Stomach smooth muscle (tissue), 2 donors: ENCODE measurements around the gene KLK11.
"Not testable (repeated sequence)": the region's sequence is repeated elsewhere in the genome, so short reads cannot be mapped to it uniquely, and the experiment has no call there.

ENCODE experiments used
- H3K27ac ChIP-seq: one replicate; pipeline ENCODE4 v1.7.0; 2013; ENCODE audit warnings: mild to moderate bottlenecking, low read length, inconsistent platforms
- H3K27me3 ChIP-seq, 2 donors: one replicate each; pipeline ENCODE4 v1.7.0; 2013; ENCODE audit warnings: low read length in 2 of 2; ENCODE audit not compliant: insufficient read depth in 2 of 2, control insufficient read depth in 1 of 2
- H3K36me3 ChIP-seq, 2 donors: one replicate each; pipeline ENCODE4 v1.7.0; 2013; ENCODE audit warnings: low read length in 2 of 2; ENCODE audit not compliant: control insufficient read depth in 2 of 2, insufficient read depth in 2 of 2
- H3K4me1 ChIP-seq: one replicate; pipeline ENCODE4 v1.7.0; 2013; ENCODE audit warnings: low read length; ENCODE audit not compliant: control insufficient read depth, insufficient read depth
- H3K4me3 ChIP-seq, 2 donors: one replicate each; pipeline ENCODE4 v1.7.0; 2013; ENCODE audit warnings: low read length in 2 of 2
- H3K9ac ChIP-seq, 2 donors: one replicate each; pipeline ENCODE4 v1.7.0; 2013; ENCODE audit warnings: low read length in 2 of 2, mild to moderate bottlenecking in 1 of 2
- H3K9me3 ChIP-seq, 2 donors: one replicate each; pipeline ENCODE4 v1.7.0; 2013; ENCODE audit warnings: low read length in 2 of 2; ENCODE audit not compliant: control insufficient read depth in 2 of 2
- donor health status: healthy.
- donor health status: Pancreatic carcinoma.

The KLK11 gene

DNA sequence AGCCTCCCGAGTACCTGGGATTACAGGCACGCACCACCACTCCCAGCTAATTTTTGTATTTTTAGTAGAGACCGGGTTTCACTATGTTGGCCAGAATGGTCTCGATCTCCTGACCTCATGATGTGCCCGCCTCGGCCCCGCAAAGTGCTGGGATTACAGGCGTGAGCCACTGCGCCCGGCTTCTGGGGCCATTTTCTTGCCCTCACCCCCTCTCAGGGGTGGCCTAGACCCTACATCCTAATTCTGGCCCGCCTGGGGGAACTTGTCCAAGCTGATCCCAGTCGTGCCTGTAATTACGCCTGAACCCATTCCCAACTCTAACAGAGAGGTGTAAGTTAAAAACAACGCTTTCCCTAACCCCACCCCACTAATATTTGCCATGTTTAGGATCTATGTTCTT is 42.0 kb downstream of the KLK11 start:
- H3K27ac ChIP-seq, H3K36me3 ChIP-seq, H3K9me3 ChIP-seq, H3K9ac ChIP-seq, H3K4me3 ChIP-seq, H3K4me1 ChIP-seq: not testable (repeated sequence)
- H3K27me3 ChIP-seq: peaks cover 11 to 14% of the 10 kb centered on the region in 2 donors

DNA sequence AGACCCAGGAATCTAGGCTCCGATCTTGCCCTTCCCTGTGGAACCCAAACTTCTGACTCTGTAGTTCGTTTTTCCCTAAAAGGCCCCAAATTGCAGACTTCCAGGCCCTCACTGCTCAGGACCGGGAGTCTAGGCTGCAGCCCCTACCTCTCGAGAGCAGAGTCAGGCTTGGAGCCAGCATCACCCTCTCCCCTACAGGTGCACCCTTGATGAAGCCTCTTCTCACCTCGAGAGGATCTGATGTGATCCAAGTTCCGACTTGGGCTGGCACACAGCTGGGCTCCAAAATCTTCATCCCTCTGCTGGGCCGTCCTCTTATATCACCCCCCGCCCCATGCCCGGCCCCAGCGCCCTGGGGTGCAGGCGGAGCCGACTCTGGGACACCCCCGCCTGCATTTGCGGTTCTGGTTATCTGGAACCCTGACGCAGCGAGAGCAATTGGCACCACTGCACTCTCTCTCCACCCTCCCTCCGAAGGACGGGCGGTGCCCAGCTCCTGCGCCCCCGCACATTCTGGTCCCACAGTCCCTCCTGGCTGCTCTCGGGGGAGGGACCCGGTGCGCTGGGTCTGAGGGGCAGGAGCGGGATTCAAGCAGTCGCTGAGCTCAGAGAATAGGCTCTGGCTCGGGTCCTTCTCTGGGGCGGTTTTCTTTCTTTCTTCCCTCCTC is 42.7 kb downstream of the KLK11 start, which contains the start of gene KLK7:
Gene KLK7 (minus strand): TSS at position 293 of the 668 bp plus-strand sequence. CDS start 1,518 bp downstream, outside the sequence.
- Histone ChIP-seq H3K4me1 (no peaks in the 10 kb centered on the region), H3K36me3 (no peaks in the 10 kb centered on the region), H3K27me3 (peaks cover 11 to 17% of the 10 kb centered on the region in 2 donors), H3K9me3 (peaks cover 0 to 4% of the 10 kb centered on the region in 2 donors), H3K4me3 (no peak within 1 kb of the TSS), H3K27ac (no peak within 1 kb of the TSS), H3K9ac (no peak within 1 kb of the TSS)

DNA sequence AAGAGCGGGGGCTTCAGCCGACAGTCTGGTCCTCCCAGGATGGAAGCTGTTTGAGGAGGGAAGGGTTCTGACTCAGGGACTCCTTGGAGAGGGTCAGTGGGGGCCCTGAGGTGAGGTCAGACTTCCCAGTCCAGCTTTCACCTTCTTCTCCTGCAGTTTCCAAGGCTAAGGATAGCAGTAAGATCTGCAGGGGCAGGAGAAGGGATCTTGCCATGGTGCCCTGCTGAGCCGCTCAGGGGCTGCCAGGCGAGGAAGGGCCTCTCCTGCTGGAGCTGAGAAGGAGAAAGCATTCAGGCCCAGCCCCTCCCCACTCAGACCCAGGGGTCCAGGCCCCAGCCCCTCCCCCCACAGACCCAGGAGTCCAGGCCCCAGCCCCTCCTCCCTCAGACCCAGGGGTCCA is 44.2 kb downstream of the KLK11 start:
- Histone ChIP-seq H3K4me3 (no peak overlapping the region), H3K27me3 (peaks cover 12 to 25% of the 10 kb centered on the region in 2 donors), H3K9ac (no peak overlapping the region), H3K36me3 (no peaks in the 10 kb centered on the region), H3K27ac (no peak overlapping the region), H3K4me1 (no peaks in the 10 kb centered on the region), H3K9me3 (peaks cover 0 to under 1% of the 10 kb centered on the region in 2 donors)

DNA sequence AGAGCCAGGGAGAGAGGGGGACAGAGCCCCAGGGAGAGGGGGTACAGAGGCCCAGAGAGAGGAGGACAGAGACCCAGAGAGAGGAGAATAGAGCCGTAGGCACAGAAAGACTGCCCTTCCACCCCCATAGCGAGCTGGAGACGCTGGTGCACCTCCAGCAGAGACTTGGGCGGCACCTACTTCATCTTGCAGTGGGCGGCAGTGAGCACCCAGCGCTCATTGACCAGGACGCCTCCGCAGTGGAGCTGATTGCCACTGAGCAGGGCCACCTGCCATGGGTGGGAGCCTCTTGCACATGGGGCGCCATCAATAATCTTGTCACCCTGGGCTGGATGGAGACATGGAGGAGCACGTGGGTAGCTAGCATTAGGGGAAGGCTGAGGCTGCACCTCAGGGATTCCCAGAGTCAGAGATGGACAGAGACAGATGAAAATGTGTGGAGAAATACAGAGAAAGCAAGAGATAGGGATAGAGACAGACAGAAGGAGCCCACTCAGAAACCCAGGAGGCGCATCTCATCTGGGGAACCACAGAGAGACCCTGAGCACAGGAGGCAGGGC is 44.7 kb downstream of the KLK11 start:
- H3K27me3 ChIP-seq: peaks cover 11 to 25% of the 10 kb centered on the region in 2 donors
- H3K9me3 ChIP-seq: no peaks in the 10 kb centered on the region
- no peaks in the 10 kb centered on the region for H3K36me3 ChIP-seq
- H3K9ac ChIP-seq: no peak overlapping the region
- H3K4me1 ChIP-seq: no peaks in the 10 kb centered on the region
- H3K4me3 ChIP-seq: no peak overlapping the region
- no peak overlapping the region for H3K27ac ChIP-seq

DNA sequence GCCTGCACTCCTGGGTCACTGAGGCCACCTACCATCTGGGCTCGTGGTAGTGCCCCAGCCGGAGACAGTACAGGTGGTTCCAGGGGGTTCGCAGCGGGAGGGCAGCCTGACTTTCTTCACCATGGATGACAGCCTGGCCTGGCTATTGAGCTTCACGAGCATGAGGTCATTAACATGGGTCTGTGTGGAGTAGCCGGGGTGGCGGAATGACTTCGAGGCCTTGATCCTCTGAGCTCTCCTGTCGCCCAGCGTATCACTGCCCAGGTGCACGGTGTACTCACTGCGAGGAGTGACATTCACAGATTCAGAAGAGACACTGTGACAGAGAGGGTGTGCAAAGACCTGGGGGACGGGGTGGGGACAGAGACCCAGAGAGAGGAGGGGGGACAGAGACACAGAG is 46.2 kb downstream of the KLK11 start:
- Histone ChIP-seq H3K27me3 (peaks cover 15 to 26% of the 10 kb centered on the region in 2 donors), H3K4me3 (no peak overlapping the region), H3K9ac (no peak overlapping the region), H3K36me3 (no peaks in the 10 kb centered on the region), H3K4me1 (no peaks in the 10 kb centered on the region), H3K27ac (no peak overlapping the region), H3K9me3 (no peaks in the 10 kb centered on the region)

DNA sequence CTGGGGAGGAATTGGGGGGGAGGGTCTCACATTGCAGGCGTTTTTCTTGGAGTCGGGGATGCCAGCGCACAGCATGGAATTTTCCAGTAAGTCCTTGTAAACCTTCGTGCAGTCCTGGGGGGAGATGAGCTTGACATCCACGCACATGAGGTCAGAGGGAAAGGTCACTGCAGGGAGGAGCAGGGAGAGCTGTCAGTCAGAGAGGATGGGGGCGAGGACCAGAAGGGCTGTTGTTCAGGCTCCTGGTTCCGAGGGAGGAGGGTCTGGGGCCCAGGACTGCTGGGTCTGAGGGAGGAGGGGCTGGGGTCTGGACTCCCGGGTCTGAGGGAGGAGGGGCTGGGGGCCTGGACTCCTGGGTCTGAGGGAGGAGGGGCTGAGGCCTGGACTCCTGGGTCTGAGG is 46.7 kb downstream of the KLK11 start:
- Histone ChIP-seq H3K27me3 (peaks cover 15 to 26% of the 10 kb centered on the region in 2 donors), H3K4me3 (no peak overlapping the region), H3K4me1 (no peaks in the 10 kb centered on the region)

DNA sequence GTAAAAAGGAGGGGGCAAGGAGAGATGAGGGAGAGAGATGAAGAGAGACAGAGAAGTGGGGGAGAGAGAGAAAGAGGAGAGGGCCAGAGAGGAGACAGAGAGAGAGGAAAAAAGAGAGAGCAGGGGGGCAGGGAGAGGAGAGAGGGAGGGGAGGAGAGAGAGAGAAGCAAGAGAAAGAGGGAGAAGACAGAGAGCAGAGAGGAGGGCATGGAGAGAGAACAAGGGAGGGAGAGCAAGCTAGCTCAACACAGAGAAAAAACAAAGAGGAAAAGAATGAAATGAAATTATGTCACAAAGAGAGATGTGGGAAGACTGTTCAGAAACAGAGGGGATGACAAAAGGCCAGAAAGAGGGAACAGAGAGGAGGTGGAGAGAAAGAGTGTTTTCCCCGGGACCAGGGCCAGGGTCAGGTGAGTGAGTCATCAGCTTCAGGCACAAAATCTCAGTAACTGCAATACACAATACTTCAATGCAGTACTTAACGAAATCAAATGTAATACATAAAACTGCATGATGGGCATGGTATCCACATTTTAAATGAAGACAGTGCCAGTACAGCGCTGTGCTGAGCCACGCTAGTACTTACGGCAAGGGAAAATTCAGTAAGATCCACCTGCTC is 47.5 kb downstream of the KLK11 start:
- H3K9ac ChIP-seq: no peak overlapping the region
- H3K9me3 ChIP-seq: no peaks in the 10 kb centered on the region
- H3K27ac ChIP-seq: no peak overlapping the region
- no peak overlapping the region for H3K4me3 ChIP-seq
- H3K27me3 ChIP-seq: peaks cover 15 to 26% of the 10 kb centered on the region in 2 donors
- H3K36me3 ChIP-seq: no peaks in the 10 kb centered on the region
- no peaks in the 10 kb centered on the region for H3K4me1 ChIP-seq

More for the DNA sequence above, 46.7 kb downstream of the KLK11 start:
- Histone ChIP-seq H3K9me3 (no peaks in the 10 kb centered on the region), H3K27ac (no peak overlapping the region), H3K9ac (no peak overlapping the region), H3K36me3 (no peaks in the 10 kb centered on the region)

DNA sequence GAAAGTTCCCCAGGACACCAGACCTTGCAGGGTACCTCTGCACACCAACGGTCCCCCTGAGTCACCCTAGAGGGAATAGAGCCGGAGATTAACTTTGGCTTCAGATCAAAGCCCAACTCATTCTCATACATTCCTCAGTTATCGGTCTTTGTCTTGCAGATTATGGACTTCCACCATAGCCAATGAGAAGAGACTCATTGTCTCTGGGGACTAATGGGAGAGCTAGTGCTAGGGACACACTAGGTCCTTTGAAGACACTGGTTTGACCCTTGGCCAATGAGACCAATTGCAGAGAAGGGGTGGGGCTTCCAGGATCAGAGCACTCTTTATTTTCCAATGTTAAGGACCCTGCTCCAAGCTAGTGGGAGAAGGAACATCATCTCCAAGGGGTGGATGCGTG is 48.8 kb downstream of the KLK11 start:
- peaks cover 11 to 27% of the 10 kb centered on the region in 2 donors for H3K27me3 ChIP-seq
- H3K9ac ChIP-seq: no peak overlapping the region
- H3K36me3 ChIP-seq: no peaks in the 10 kb centered on the region
- H3K9me3 ChIP-seq: no peaks in the 10 kb centered on the region
- no peak overlapping the region for H3K4me3 ChIP-seq
- no peaks in the 10 kb centered on the region for H3K4me1 ChIP-seq
- no peak overlapping the region for H3K27ac ChIP-seq

DNA sequence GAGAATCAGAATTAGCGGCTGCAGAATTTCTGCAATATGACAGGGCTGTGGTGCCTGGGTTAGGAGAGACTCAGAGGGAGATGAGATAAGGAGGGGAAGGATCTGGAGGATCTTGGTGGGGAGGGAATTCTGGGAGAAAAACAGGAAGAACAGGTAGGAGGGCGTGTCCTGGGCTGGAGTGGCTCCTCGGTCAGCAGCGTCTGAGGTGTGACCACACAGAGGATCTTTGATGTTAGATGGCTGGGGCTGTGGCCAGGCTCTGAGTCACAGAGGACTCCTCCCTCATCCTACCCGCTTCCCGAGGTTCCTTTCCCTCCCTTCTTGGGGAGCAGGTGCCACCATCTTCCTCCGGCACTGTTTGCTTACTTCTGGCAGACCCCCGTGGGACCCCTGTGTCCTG is 50.6 kb downstream of the KLK11 start:
- H3K36me3 ChIP-seq: no peaks in the 10 kb centered on the region
- no peaks in the 10 kb centered on the region for H3K4me1 ChIP-seq
- H3K27ac ChIP-seq: no peak overlapping the region
- H3K9me3 ChIP-seq: no peaks in the 10 kb centered on the region
- peaks cover 11 to 20% of the 10 kb centered on the region in 2 donors for H3K27me3 ChIP-seq
- H3K9ac ChIP-seq: no peak overlapping the region
- H3K4me3 ChIP-seq: no peak overlapping the region

DNA sequence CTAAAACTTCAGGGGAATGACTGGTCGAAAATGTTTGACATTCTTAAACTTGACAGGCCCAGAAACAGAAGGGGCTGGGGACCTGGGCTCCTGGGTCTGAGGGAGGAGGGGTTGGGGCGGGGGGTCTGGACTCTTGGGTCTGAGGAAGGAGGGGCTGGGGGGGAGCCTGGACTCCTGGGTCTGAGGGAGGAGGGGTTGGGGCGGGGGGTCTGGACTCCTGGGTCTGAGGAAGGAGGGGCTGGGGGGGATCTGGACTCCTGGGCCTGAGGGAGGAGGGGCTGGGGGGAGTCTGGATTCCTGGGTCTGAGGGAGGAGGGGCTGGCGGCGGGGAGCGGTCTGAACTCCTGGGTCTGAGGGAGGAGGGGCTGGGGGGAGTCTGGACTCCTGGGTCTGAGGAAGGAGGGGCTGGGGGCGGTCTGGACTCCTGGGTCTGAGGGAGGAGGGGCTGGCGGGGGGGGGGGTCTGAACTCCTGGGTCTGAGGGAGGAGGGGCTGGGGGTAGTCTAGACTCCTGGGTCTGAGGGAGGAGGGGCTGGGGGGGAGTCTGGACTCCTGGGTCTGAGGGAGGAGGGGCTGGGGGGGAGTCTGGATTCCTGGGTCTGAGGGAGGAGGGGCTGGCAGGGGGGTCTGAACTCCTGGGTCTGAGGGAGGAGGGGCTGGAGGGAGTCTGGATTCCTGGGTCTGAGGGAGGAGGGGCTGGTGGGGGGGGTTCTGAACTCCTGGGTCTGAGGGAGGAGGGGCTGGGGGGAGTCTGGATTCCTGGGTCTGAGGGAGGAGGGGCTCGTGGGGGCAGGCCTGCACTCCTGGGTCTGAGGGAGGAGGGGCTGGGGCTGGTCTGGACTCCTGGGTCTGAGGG is 51.5 kb downstream of the KLK11 start:
- H3K4me1 ChIP-seq: no peaks in the 10 kb centered on the region
- no peak overlapping the region for H3K27ac ChIP-seq
- no peak overlapping the region for H3K4me3 ChIP-seq
- no peak overlapping the region for H3K9ac ChIP-seq
- H3K27me3 ChIP-seq: peaks cover 10 to 22% of the 10 kb centered on the region in 2 donors
- no peaks in the 10 kb centered on the region for H3K9me3 ChIP-seq
- H3K36me3 ChIP-seq: no peaks in the 10 kb centered on the region
